ENCODE measurements around the gene ATXN10.

ATXN10 gene

DNA sequence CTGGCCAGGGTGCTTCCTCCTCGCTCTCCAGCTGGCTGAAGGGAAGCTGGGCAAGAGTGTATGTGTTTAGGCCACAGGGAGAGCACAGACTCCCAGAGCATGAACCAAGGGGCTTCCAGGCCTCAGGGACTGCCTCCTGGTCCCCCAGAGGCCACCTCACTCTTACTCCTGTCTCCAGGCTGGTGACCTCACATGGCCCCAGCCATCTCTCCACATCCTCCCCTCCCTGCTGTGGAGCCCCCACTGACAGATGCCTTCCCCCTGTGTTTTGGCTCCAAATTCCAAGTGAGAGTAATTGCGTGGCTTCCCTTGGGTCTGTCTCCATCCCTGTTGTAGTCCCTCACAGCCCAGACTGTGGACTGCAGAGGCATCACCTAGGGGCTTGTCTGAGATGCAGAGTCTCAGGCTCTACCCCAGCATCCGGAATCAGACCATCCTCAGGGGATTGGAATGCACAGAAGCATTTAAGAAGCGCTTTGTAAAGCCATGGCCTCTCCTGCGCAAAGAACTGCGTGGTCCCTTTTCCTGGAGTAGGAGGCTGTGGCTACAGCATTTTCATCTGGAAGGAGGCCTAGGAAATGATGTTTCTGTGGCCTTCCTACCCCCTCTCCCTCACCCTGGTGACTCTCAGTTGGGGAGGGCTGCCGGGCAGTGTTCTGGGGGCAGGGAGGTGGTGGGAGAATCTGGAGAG lies 91.1 kb downstream of the ATXN10 start:
- TF ChIP-seq, protein P1, sequence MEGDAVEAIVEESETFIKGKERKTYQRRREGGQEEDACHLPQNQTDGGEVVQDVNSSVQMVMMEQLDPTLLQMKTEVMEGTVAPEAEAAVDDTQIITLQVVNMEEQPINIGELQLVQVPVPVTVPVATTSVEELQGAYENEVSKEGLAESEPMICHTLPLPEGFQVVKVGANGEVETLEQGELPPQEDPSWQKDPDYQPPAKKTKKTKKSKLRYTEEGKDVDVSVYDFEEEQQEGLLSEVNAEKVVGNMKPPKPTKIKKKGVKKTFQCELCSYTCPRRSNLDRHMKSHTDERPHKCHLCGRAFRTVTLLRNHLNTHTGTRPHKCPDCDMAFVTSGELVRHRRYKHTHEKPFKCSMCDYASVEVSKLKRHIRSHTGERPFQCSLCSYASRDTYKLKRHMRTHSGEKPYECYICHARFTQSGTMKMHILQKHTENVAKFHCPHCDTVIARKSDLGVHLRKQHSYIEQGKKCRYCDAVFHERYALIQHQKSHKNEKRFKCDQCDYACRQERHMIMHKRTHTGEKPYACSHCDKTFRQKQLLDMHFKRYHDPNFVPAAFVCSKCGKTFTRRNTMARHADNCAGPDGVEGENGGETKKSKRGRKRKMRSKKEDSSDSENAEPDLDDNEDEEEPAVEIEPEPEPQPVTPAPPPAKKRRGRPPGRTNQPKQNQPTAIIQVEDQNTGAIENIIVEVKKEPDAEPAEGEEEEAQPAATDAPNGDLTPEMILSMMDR (conservative IDR thresholded peaks at IDR 0.05; ENCODE audit: control insufficient read depth, insufficient read depth, low read depth, low read length), result no peak
- DNase-seq (ENCODE audit: low read depth), result no peak
- no peak overlapping the region for H3K4me3 ChIP-seq (ENCODE audit: control insufficient read depth, low read depth, low read length)

DNA sequence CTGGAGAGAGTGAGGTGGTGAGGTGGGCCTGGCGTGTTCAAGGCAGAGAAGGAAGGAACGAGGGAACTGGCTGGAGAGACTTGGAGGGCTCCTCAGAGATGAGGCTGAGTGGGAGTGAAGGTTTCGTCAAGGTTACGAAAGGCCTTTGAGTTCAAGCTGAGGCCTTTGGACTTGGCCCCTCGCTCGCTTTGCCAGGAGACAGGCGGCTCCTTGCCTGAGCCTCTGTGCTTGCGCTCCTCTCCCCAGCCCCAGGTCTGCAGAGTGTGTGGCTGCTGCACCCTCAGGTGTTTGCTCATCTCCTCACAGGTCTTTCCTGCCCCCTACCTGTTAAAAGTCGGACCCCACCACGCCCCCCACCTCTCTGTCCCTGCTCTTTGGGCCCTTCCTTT lies 91.6 kb downstream of the ATXN10 start:
- no peak overlapping the region for H3K4me3 ChIP-seq (ENCODE audit: control insufficient read depth, low read depth, low read length)
- no peak for DNase-seq (ENCODE audit: low read depth)
- TF ChIP-seq, protein P1 (conservative IDR thresholded peaks at IDR 0.05; ENCODE audit: control insufficient read depth, insufficient read depth, low read depth, low read length), result no peak

DNA sequence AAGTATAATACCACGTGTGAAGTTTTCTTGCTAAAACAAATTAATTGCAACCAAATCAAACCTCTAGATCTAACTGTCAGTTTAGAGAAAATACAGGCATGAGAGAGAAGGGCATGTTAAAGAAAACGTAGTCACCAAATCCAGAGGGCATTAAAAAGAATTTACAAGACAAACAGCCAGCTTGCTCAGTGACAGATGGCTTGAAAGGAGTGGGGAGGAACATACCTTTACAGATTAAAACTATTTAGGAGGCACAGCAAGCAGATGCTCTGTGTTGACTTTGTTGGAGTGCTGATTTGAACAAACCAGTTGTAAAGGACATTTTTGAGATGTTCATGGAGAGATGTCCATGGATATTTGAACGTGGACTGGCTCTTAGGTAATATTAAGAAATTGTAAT lies 96.9 kb downstream of the ATXN10 start:
- TF ChIP-seq, protein P1 (conservative IDR thresholded peaks at IDR 0.05; ENCODE audit: control insufficient read depth, insufficient read depth, low read depth, low read length), result no peak
- no peak overlapping the region for H3K4me3 ChIP-seq (ENCODE audit: control insufficient read depth, low read depth, low read length)
- no peak for DNase-seq (ENCODE audit: low read depth)

DNA sequence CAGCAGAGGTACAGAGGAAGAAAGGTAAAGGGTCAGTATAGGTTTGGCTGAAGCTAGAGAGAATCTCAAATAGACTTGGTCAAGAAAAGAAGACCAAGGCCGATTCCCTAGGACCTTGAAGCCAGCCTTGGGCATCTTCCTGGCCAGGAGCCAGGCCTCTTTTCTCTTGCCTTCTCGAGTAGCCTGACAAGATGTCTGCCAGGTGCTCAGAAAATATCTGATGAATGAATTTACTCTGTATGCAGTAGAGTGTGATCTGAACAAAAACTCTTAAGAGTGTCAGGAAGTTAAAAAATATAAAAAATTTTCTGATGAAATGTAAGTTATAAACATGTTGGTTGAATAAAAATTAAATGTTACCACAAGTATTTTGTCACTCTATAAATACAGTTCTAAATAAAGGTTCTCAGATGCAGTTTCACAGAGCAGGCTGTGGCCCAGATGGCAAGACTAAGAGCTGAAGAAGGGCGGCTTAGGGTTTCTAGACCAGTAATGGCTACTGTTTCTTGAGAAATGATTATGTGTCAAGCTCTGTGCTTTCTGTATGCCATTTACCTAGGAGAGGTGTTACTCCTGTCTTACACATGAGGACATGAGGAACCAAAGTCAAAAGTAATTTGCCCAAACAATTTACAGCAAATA lies 98.1 kb downstream of the ATXN10 start:
- no peak for DNase-seq (ENCODE audit: low read depth)
- no peak overlapping the region for H3K4me3 ChIP-seq (ENCODE audit: control insufficient read depth, low read depth, low read length)
- TF ChIP-seq, protein P1 (conservative IDR thresholded peaks at IDR 0.05; ENCODE audit: control insufficient read depth, insufficient read depth, low read depth, low read length), result no peak

DNA sequence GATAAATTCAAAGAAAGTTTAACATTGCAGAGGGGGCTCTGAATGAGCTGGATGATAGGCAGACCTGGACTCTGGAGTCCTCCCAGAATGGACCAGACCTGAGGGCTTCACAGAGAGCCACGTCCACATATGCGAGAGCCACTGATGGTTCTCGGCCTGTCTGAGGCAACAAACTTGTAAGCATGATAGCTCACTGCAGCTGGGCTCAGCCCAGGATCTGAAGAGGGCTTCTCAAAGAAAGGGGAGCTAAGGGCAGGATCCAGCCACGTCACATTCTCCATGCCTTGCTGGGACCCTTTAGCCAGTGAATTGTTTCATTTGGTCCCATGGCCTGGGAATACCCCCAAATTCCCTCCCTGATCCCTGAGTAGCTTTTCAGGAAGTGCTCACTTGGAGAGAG lies 98.9 kb downstream of the ATXN10 start:
- no peak overlapping the region for H3K4me3 ChIP-seq (ENCODE audit: control insufficient read depth, low read depth, low read length)
- DNase-seq (ENCODE audit: low read depth), result no peak
- TF ChIP-seq, protein P1 (conservative IDR thresholded peaks at IDR 0.05; ENCODE audit: control insufficient read depth, insufficient read depth, low read depth, low read length), result no peak

DNA sequence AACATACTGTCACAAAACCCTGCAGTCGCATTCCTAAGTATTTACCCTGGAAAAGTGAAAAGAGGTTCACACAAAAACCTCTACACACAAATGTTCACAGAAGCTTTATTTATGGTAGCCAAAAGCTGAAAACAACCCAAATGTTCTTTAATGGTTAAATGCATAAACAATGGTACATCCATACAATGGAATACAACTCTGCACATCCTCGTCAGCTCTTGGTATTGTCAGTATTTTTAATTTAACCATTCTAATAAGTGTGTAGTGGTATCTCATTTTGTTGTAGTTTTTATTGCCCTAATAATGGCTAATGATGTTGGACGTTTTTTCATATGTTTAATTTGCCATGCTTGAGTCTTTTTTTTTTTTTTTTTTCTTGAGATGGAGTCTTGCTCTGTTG lies 99.4 kb downstream of the ATXN10 start:
- DNase-seq (ENCODE audit: low read depth), result no peak
- H3K4me3 ChIP-seq (ENCODE audit: control insufficient read depth, low read depth, low read length), result no peak overlapping the region

More for the DNA sequence above, 99.4 kb downstream of the ATXN10 start:
- TF ChIP-seq, protein P1 (conservative IDR thresholded peaks at IDR 0.05; ENCODE audit: control insufficient read depth, insufficient read depth, low read depth, low read length), result no peak

All from fibroblast of mammary gland (primary cell).